ENCODE measurements around the gene CSRNP3.
"Not testable (repeated sequence)": the region's sequence is repeated elsewhere in the genome, so short reads cannot be mapped to it uniquely, and the experiment has no call there.

The CSRNP3 gene

DNA sequence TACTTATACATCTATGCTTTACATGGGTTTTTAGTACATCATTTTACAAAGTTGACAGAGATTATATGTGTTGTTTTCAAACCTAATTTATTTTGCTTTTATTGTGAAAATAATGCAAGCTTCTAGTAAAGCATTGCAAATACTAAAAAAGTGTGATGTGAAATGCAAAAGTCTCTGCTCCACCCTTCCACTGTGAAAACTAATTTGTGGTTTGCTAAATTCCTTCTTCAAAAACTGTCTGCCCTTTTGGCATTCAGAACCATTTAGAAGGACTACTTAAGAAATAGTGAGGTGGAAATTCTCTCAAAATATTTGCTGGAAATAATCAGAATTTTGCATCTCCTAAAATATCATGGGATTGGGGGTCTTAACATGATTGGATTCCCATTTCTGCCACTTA lies 78.4 kb downstream of the CSRNP3 start:
- DNase-seq, result no peak

DNA sequence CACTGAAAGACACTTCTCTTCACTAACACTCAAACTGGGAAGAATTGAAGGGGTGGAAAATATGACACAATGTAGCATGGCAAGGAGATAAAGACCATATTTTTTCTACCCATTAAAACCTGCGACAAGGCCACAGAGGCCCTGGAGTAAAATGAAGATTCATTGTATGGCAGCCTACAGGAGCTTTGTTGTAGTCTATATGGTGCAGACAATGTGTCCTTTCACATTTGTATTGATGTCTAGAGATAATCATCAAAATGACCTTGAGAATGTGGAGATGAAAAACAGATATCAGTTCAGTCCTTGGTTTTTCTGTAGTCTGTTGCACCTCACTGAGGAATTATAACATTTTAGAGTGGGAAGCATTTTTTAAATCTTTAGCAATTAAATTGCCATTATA lies 80.1 kb downstream of the CSRNP3 start:
- DNase-seq, result no peak

DNA sequence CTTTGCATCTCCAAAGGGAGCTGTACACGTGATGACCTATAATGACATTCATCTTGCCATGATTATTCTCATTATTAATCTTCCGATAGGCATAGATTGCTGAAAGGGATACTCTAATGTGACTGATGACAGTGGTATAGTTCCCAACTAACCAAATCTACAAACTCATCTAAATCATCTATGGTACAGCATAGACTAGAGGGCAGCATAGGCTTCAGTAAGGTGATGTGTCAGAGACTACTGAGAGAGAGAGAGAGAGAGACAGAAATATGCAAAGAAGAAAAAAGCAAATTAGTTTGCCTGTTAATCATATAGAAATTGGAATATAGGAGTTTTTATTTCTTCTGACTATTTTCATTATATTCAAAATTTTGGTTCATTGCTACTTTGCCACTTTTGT lies 89.3 kb downstream of the CSRNP3 start:
- no peak for DNase-seq

DNA sequence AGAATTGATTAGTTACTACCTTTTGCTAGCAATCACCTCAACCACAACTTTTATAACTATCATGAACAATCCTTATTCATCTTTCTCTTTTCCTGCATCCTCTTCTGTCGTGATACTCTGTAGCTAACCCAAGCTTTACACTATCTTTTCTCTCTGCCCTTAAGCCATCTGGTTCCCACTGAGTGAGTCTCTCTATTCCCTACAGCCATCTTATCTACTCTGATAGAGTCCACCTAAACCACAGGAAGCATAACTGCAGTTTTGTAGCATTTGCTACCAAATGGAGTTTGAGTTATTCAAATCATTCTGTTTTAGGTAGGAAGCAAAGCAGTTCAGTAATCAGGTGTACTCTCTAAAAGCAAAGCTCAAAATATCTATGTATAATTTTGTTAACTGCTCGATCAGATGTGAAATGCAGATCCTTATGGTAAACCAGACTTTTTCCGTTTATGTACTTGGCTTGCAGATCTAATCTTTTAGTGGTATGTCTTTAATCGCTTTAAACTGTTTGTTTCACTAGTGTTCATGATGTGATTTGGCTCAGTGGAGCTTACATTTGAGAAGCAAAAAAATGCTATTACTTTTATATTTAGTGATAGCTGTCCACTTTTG lies 91.0 kb downstream of the CSRNP3 start:
- DNase-seq, result no peak

DNA sequence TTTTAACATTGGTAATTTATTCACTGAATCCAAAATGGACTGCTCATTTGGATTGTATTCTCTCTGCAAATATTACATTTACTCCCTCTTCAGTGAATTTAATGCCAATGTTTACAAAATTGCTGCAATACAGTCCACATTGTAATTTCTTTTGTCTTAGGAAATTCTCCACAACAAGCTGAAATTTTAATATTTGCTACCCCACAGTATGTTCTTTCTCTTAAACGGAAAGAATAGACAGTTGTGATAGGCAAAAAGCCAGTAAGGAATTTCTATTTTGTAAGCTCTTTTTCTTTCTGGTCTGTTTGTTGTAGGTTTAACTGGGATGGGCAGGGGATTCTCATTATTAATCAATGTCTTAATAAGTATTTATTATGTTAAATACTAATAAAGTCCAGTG lies 92.0 kb downstream of the CSRNP3 start:
- DNase-seq, result no peak

DNA sequence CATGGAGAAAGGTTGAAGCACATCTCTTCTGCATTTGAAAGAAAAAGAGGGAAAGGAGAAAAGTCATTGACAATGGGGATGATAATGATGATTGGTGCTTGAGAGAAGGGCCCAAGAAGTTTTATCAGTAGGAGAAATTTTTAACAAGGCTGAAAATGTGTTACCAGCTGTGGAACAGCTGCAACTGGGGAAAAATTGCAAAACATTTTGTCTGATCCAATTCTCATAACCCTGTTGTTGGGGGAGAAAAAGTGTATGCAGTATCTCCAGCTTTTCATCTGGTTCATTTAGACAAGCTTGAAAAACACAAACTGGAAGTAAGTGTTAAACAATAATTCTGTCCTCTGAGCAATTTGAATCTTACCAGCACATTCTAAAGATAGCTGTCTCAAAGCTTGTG lies 92.7 kb downstream of the CSRNP3 start:
- no peak for DNase-seq

DNA sequence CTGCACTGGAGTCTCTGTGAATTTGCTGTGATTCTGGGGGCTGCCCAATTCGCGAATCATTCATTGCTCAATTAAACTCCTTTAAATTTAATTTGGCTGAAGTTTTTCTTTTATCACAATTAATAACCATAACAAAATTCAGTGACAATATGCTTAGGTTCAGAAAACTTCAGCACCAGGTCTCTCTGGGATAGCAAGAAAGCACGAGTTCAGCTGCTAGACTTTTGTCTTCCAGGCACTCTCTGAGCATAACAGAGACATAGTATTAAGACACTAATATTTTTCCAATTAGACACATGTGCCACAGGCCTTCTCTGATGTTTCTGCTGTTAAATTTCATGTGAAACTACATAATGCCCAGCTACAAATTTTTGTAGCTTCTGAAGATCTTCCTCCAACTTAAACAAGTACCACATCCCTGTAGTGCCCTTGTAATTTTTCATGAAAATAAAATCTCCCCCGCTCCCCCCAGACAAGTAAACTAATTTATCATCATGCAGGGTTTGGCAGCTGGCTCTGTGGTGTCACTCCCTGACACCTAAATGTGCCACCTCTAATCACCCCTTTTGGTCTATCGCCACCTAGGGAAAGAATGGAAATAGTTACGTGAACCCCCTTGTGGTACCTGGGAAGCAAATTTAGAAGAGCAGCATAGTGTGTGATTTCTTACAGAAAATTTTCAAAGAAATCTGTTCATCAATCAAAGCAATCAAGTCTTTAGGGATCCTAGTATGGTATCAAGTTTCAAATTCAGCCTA lies 94.1 kb downstream of the CSRNP3 start:
- DNase-seq, result no peak

DNA sequence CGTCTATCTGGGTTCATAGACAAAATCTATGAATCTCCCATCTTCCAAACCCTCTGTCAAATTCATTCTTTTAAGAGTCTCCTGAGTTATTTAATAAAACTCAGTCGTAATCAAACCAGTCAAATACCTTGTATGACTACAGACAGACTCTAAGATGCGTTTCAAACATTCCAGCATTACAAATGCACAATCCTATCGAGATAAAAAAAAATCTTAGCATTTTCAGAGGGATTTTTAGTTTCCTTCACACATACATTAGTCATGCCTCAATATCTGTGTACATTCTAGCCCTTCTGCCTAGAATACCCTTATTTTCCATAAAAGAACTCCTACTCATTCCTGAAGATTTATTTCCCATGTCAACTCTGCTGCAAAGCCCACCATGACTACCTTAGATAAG lies 96.5 kb downstream of the CSRNP3 start:
- DNase-seq, result no peak

DNA sequence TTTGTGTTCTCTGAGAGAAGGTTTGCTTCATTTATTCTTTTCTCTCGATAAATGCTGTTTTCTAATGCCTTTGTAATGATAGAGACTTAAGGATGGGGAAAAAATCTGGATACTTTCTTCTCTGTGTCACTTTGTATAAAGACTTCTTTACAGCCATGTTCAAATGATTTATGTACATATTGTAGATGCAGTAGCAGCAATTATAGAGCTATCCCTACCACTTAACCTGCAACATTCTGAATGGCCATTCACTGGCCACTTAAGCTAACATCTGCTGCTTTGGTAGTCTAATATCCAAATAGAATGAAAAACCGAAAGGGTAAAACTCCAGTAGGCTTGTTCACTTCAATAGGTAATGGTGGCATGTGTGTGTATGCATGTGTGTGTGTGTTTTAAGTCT lies 97.8 kb downstream of the CSRNP3 start:
- no peak for DNase-seq

DNA sequence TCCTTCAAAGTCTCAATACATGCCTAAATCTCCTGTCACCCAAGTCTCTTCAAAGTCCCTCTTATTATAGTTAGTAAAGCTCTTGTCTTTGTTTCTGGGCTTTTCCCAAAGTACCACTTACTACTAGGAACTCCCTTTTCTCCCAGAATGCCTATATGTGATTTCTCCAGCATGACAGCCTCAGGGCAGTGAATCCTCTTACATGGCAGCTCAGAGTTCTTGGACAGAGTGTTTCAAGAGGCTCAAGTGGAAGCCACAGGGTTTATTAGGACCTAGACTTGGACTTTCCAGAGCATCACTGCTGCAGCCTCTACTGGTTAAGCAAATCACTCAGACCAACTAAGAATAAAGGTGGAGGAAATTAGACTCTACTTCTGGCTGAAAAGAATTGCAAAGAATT lies 98.9 kb downstream of the CSRNP3 start:
- no peak for DNase-seq

DNA sequence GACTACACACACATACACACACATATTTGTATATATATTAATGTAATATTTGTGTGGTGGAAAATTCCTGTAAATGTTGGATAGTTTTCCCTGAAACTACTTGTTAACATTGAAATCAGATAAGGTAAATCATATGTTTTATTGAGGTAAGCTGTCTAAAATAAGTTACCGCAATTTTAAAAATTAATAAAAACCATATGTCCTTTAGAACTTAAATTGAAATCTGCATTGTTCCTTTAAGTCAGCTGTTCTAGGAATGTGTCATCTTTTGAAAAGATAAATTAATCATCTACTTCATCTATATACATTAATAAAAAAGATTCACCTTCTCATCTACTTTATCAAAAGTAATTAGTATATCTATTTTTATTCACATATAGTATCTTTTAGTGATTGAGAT lies 102.0 kb downstream of the CSRNP3 start:
- DNase-seq, result no peak

DNA sequence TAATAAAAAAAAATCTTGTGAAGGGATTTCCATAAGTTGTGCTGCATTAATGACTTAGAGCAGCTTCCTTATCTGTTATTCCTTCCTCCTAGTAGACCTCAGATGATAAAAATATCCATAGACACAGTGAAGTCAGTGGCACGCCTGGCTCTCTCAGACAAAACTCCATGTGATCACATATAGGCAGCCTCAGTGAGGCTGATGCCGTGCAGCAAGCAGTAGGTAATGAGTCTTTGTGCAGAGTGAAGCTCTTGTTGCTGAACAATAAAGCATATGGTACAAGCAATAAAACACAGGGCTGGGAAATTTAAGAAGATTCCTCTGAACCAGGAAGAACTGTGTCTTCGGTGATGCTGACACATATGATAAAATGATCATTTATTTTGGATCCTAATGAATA lies 102.7 kb downstream of the CSRNP3 start:
- no peak for DNase-seq

DNA sequence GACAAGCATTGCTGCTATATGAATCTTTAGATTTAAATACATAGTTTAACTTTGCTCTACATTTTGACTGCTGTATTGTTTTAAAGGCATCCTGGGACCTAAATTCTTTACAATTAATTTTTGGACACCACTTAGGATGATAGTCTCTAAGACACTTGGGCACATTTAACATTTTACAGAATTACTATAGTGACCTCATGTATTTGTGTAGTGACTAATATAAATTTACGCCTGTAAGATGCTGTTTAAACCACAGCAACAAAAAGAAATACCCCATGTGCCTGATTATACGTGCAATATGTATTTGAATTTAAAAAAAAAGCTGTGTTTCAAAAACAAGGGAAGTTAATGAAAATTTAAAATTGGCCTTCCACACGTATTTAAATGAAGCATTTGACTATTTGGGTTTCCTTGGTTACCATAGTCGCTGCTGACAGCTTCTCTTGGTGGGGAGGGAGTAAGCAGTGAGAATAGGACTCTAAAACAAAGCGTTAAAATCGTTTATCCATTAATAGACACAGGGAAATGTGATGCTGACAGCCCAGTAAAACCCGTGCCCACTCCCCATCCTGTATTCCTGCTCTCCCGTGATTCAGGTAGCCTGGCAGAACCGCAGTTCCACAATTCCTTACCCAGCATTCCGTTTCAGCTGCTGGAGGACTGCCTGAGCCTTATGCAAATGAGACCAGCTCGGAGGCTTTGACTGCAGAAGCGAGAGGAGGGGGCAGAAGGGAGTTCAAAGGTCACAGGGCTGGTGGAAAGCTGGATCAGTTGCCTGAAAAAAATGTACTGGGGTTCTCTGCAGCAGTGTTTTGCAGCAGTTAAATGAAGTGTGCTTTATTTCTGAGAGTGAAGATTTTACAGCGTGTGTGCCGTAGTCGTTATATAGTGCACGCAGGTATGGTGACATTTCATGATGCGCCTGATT lies 104.3 kb downstream of the CSRNP3 start:
- no peak for DNase-seq

DNA sequence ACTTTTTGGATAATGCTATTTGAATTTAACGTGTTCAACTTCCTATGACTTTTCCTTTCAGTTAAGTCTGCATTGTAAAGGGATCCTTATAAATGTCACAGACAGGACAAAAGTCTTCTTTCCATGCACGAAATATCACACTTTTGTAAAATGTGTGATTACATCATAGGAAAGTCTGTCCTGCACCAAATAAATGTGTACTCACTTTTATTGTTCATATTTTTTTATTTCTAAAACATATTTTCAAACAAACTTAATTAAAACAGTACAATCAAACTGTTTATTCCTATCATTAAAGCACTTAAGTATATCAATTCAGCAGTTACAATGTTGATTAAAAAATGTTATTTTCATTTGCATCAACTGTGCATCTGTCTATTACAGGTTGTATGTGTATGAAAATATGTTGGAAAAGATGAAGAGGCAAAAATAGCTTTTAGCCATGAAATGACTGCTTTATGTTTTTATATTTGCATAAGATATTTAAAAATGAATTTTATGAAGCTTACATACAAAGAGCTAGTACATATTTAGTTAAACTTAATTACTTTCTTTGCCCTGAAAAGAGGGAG lies 105.6 kb downstream of the CSRNP3 start:
- no peak for DNase-seq

DNA sequence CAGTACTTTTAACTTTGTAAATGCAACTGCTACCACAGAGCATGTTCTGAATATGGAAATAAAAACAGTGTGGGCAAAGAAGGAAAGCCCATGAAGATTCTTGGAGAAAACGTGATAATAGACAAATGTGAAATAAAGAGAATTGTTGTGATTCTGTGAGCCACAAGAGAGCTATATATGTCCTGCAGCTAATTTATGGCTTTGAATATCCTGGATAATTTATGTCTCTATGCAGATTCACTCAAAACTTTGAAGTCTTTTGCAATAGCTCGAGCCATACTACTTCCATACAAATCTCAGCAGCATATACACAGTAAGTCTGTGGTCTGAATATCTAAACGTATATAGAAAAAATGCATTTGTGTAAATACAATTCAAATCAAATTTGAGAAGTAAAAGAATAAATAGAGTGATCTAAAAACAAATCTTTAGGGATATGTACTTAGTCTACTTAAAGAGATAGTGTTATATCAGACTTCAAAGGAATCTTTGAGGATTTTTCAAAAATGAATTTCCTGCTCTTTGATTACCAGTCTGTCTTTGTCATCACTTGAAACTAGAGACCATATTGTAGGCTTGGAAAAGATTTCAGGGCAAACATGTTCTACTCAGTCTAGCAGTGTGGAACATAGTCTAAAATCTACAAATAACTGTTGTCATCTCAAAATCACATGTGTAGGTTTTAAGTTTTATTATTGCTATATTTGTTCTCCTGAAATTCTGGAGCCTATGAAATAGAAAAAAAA lies 107.1 kb downstream of the CSRNP3 start:
- DNase-seq, result no peak

DNA sequence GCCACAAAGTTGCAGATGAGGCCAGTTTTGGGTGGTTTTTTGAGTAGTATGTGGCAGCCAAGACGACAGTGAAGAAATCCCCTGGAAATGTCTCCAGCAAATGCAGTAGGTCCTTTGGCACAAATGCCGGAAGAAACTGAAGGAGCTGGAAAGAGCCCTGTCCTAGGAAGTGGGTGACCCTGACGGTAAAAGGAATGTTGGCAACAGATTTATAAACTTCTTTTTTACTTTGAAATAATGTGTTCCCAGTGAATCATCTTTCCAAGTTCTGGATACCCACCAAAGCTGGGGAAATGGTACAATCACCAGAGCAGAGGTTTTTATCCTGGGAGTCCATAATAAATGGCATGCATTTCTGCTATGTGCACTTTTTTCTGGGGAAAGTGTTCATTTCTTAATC lies 112.9 kb downstream of the CSRNP3 start:
- no peak for DNase-seq

DNA sequence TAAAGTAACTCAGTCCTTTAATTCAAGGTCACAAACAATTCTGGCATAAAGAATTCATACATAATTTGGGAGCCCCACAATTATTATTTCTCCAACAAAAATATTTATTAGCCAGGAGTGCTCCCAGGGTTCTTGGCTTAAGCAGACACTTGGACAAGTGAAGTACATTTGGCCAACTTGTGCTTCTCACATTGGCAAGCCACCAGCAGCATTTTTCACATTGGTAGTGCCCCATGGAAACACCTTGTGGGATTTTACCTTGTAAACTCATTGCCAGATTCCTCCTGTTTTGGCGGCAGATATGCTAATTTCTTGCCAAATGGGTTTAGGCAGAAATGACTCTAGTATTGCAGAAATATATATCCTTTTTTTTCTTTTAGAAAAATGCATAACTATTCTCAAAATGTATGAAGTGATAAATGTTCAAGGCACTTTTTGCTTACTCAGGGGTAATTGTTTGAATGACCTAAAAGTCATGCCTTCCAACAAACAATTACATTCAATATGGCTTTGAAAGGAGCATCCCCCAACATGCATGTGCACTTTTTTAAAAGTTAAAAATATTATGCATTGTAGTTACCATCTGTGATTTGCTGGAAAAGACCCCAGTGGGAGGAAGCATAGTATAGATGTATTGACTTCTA lies 113.5 kb downstream of the CSRNP3 start:
- DNase-seq, result no peak

DNA sequence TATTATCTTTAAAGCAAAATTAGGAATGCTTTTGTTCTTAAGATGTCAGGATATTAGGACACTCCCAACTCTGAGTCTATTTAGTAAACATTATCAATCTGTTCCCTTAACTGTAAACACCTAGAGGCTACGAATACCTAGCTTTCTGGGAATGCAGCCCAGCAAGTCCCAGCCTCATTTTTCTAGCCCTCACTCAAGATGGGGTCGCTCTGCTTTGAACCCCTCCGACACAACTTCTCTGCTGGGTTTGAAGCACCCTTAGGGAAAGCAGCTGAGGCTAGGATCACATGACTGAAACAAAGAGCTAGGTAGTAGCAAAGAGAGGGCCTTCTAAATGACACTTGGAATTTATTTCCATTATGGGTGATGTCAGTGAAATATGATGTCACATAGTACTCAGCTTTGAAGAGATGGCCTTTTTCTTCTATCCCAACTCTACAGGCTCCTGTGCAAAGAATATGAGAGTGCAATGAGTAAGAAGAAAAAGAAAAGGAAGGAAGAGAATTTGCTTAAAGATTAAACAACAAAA lies 114.7 kb downstream of the CSRNP3 start:
- DNase-seq, result no peak

DNA sequence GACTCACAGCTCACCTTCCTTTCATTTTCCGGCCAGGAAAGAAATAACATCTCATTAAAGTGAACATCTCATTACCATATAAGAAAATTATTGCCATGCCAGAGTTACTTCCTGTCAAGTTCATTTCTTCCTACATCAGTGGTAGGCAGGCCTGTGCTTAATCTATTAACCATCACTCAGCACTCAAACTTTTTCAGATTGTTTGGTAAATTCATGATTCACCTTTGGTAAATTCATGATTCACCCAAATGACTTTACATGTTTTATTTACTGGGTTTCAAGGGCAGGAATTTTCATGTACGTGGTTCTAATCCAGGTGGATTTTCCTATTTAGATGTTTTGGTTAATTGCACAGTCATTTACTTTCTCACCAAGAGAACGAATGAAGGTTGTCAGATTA lies 116.5 kb downstream of the CSRNP3 start:
- no peak for DNase-seq

DNA sequence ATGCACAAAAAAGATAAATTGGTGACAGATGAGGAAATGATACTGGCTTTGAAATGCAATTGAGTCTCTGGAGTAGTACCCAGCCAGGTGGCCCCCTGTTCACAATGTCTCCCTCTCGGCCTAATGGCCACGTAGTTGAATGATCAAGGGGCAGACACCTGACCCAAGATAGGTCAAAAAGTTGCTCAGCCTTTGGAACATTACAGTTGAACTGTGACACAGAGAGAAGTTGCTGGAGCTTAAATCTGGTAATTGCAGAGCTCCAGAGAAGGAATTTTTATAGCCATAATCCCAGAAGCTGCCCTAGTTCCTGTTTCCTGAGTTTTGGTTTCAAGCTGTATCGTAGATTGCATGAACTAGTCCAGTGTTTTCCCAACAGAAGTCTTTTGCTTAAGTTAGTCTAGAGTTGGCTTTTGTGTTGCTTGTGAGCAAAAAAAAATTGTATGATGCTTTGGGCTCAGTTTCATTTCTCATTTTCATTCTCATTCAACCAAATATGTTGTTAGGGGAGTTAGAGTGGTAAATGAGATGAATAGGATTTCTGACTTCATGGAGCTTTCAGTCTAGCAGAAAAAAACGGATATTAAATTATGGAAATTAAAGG lies 117.9 kb downstream of the CSRNP3 start:
- no peak for DNase-seq

DNA sequence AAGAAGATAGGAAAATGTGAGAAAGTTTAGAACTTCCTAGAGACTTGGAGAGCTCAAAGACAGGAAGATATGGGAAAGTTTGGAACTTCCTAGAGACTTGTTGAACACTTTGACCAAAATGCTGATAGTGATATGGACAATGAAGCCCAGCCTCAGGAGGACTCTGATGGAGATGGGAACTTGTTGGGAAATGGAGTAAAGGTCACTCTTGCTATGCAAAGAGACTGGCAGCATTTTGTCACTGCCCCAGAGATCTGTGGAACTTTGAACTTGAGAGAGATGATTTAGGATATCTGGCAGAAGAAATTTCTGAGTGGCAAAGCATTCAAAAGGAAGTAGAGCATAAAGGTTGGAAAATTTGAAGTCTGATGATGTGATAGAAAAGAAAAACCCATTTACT lies 121.5 kb downstream of the CSRNP3 start:
- DNase-seq, result not testable (repeated sequence)

DNA sequence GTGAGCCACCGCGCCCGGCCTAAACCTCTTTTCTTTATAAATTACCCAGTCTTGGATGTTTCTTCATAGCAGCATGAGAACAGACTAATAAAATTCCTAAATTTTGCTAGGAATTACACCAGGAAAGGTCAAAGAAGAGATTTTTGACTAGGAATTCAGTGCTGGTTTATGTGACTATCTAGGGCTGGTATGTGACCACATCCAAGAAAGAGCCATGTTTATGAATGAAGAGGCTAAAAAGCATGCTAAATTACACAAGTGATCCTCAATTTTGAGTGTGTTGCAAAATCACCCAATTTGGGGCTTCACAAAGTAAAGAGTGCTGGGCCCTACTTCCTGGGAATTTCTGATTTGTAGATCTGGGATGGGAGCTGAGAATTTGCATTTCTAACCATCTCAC lies 123.6 kb downstream of the CSRNP3 start:
- no peak for DNase-seq
